HG03521 (cell line): ENCODE results near the gene CHD9.
"Not testable (repeated sequence)": the region's sequence is repeated elsewhere in the genome, so short reads cannot be mapped to it uniquely, and the experiment has no call there.

Experiments used
- ATAC-seq: cut with Tn5 transposase; IDR thresholded peaks from one replicate; pipeline ENCODE4 v1.9.1; 2021; ENCODE audit warnings: mild to moderate bottlenecking, moderate library complexity; ENCODE audit not compliant: unreplicated experiment

The CHD9 gene

DNA sequence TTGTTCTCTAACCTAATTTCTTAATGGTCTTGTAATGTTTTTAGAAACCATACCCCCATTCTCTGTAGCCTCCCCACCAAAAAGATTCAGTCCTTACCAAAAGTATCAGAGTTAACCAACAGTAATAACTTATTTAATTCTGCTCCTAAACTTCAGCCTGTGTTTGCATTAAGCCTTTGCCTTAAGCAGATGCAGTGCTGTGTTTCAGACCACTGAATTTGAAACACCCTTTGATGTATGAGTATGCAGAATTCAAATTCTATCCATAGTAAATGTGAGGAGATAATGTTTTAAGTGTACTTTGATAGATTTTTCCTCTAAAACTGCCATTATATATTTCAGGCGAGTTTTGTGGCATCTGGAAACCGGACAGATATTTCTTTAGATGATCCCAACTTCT is 207.9 kb downstream of the CHD9 start:
- no peak for ATAC-seq

DNA sequence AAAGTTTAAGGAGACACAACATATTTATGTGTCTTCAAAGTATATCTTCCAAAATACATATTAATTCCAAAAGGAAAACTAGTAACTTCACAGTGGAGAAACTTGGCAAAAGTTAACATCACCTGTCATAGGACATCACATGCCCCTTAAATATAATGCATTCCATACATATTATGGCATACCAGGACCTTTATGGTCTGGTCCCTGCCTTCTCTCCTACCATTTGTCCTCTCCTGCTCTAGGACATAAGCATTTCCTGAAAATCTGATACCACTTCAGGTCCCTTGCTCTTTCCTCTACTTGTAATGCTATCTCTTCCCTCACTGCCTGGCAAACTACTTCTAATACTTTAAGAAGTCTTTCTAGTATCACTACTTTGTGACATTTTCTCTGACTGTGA is 211.4 kb downstream of the CHD9 start:
- ATAC-seq, result no peak

GRCh38 chr16:53278498-53278897 is 223.7 kb downstream of the CHD9 start:
- ATAC-seq, result not testable (repeated sequence)

DNA sequence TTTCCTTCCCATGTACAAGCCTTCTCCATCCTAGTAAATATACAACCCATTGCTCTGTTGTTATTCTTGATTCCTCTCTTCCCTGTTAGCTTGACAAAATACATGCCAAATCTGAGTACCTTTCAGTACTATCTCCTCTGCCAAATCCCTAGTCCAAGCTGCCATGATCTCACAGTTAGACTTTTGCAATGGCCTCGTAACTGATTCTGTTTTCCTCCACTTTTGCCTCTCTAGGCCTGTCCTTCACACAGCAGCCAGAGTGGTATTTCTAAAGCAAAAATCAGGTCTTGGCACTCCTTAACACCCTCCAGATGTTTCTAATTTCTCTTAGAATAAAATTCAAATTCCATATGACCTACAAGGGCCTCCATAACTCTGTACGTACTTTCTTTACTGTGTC is 226.5 kb downstream of the CHD9 start:
- no peak for ATAC-seq

GRCh38 chr16:53281859-53282258 is 227.1 kb downstream of the CHD9 start:
- ATAC-seq, result no peak

DNA sequence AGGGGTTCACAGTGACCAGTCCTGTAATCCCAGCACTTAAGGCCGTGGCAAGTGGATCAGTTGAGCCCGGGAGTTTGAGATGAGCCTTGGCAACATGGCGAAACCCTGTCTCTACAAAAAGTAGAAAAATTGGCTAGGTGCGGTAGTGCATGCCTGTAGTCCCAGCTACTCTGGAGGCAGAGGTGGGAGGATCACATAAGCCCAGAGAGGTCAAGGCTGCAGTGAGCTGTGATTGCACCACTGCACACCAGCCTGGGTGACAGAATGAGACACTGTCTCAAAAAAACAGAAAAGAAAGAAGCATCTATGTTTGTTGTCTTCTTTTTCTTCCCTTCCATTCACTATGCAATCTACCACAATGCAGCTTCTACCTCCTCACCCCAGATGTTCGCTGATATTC is 227.5 kb downstream of the CHD9 start:
- ATAC-seq, result no peak

DNA sequence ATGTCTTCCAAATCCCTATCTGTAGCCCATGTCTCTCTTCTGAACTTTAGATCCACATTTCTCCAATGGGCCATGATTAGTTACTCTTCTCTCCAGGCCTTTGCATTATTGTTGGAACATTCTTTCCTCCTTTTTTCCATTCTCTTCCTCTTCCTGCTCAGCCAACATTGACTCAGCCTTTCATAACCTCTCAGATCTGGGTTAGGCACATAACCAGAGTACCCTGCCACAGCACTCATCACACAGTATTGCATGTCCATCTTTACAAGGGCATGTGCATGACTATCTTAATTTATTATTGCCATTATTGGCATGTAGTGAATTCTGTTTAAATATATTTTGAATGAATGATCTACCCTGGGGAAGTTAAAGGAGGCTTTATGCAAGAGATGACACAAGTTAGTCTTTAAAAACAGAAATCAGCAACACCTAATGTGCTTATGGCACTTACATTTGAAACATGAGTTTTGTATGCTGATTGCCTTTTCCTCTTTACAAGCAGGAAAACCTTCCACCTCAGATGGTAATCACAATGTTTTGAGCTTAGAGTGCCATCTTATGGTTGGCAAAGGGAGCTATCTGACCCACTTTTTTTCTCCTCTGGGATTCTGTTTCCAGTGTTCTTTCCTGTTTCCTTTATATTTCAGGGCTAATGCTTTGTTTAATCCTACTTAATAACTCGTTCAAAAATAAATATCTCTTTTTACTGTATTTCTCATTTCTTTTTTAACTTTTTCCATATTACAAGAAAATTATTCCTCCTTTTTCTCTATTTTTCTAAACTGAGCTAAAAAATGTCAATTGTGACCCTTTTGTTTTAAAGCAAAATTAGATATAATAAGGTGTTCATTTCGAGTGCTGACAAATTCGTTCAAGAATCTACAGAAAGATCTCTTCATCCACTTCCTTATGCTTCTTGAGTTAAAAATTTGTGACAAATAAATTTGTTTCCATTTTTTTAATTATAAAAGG is 228.5 kb downstream of the CHD9 start:
- no peak for ATAC-seq

GRCh38 chr16:53285236-53285635 is 230.4 kb downstream of the CHD9 start:
- no peak for ATAC-seq

GRCh38 chr16:53290520-53290919 is 235.7 kb downstream of the CHD9 start:
- ATAC-seq, result no peak

- no peak for ATAC-seq
Observed at GRCh38 chr16:53291757-53292392, 237.1 kb downstream of the CHD9 start.

DNA sequence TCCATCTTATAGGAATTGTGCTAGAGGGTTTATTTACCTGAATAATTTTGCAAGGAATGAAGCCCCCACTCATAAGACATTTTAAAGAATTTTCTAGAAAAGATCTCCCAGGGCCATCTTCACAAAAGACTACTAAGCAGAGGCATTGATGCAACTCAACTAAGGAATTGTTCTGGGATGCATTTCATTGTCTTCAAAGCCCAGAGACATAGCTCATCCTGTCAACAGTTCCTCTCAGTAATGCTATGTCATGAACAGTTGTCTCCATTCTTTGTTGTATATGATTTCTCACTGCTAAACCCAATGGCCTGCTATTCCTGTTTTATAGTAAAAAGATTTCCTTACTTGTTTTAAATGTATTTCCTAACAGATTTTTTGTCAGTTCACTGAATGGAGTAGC is 242.7 kb downstream of the CHD9 start:
- no peak for ATAC-seq

GRCh38 chr16:53304334-53304733 is 249.5 kb downstream of the CHD9 start:
- no peak for ATAC-seq

- ATAC-seq, result no peak
Observed at GRCh38 chr16:53305743-53306142, 251.0 kb downstream of the CHD9 start.

DNA sequence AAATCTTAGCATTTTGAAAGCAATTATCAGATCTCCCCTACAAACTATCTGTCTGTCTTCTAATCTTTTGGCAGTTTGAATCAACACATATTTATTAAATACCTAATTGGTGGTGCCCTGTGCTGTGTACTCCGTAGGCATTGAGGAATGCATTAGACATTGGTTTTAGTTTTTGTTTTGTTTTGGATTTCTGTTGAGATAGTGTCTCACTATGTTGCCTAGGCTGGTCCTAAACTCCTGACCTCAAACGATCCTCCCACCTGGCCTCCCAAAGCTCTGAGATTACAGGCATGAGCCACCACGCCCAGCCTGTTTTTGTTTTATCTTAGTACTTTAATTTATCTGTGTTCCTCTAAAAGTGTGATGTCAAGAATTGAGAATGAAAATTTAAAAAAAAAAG is 254.7 kb downstream of the CHD9 start:
- no peak for ATAC-seq

DNA sequence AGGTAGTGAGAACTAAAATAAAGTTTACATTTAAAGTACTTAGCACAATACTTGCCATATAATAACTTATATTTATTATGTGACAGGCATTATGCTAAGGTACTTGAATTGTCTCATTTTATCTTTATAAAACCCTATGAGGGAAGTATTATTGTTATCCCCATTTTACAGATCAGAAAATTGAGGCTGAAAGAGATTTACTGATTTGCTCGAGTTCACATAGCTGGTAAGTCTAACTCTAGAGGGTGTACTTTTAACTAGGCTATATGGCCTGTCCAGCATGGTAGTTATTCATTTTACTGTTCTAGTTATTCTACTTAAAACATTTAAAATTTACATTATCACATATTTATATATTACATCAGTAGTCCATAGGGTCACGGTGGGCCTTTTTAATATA is 266.2 kb downstream of the CHD9 start:
- no peak for ATAC-seq

DNA sequence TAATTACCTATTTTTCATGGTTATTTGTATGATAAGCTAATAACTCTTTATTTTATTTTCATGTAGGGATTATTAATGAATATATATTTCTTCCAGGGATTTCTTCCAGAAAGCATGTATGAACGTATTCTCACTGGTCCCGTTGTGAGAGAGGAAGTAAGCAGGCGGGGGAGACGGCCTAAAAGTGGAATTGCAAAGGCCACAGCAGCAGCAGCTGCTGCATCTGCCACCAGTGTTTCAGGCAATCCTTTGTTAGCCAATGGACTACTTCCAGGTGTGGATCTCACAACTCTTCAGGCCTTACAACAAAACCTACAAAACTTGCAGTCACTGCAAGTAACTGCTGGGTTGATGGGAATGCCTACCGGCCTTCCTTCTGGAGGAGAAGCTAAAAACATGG is 269.1 kb downstream of the CHD9 start:
- ATAC-seq, result no peak

DNA sequence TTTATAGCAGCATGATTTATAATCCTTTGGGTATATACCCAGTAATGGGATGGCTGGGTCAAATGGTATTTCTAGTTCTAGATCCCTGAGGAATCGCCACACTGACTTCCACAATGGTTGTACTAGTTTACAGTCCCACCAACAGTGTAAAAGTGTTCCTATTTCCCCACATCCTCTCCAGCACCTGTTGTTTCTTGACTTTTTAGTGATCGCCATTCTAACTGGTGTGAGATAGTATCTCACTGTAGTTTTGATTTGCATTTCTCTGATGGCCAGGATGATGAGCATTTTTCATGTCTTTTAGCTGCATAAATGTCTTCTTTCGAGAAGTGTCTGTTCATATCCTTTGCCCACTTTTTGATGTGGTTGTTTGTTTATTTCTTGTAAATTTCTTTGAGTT is 276.2 kb downstream of the CHD9 start:
- not testable (repeated sequence) for ATAC-seq

- ATAC-seq, result no peak
Observed at GRCh38 chr16:53334581-53334980, 279.8 kb downstream of the CHD9 start.

DNA sequence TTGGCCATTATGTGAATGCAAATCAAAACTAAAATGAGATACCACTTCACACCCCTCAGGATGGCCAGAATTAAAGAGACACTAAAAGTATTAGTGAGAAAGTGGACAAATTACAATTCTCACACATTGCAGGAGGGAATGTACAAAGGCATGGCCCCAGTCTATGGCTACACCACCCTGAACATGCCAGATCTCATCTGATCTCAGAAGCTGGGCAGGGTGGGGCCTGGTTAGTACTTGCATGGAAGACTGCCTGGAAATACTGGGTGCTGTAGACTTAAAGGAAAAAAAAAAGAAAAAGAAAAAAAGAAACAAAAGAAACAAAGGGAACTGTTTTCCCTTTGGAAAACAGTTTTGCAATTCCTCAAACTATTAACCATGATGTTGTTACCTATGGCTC is 282.5 kb downstream of the CHD9 start:
- no peak for ATAC-seq

DNA sequence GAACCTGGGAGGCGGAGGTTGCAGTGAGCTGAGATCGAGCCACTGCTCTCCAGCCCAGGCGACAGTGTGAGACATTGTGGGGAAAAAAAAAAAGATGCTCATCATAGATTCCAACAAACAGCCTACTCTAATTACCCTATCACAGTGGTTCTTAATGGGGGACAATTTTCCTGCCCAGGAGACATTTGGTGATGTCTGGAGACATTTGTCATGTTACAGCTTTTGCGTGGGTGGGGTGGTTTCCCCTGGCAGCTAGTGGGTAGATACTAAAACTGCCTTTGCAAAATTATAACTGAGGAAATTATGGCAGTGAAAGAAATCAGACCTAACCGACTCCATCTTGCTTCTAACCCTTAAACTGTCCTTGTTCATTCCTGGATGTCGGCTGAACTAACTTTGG is 287.0 kb downstream of the CHD9 start:
- ATAC-seq, result no peak

DNA sequence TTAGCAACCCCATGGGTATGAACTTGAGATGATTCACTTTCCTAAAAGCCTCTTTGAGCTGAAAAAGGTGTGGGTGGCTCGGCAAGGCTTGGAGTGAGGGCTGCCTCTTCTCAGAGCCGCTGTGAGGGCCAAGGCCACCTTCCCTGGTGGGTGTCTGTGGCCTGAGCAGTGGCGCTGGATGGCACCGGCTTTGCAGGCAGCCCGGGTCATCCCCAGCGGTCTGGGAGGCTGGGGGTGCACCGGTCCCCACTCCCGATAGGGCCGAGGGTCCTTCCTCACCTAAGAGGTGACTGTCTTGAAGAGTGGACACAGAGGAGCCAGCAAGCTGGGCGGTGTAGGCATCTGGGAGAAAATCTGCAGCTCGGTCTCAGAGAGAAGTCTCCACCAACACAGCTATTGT is 300.3 kb downstream of the CHD9 start:
- ATAC-seq, result no peak

GRCh38 chr16:53356478-53357207 is 301.9 kb downstream of the CHD9 start:
- ATAC-seq, result no peak
